Sigmoid colon (tissue), 4 donors: ENCODE data around the gene HOXD11.

Experiments
- POLR2A ChIP-seq, 2 donors: fragments of 450-650 bp; IDR thresholded peaks; one replicate each; pipeline ENCODE4 v1.6.1; 2016; ENCODE audit warnings: antibody characterized with exemption in 2 of 2, mild to moderate bottlenecking in 2 of 2, moderate library complexity in 2 of 2
- POLR2AphosphoS5 ChIP-seq, 4 donors: sonication (generic); formaldehyde crosslinking; IDR thresholded peaks; one replicate each; pipeline ENCODE4 v1.6.1; 2017; ENCODE audit warnings: antibody characterized with exemption in 4 of 4
- TF ChIP-seq, protein P1 (sequence below), 4 experiments: fragments of 450-650 bp in 3 of 4; fragments of 200-600 bp in 1 of 4; IDR thresholded peaks; one replicate each; pipeline ENCODE4 v1.5.1; 2016 to 2019; ENCODE audit warnings: antibody characterized with exemption in 4 of 4, mild to moderate bottlenecking in 3 of 4, moderate library complexity in 2 of 4

DNA sequence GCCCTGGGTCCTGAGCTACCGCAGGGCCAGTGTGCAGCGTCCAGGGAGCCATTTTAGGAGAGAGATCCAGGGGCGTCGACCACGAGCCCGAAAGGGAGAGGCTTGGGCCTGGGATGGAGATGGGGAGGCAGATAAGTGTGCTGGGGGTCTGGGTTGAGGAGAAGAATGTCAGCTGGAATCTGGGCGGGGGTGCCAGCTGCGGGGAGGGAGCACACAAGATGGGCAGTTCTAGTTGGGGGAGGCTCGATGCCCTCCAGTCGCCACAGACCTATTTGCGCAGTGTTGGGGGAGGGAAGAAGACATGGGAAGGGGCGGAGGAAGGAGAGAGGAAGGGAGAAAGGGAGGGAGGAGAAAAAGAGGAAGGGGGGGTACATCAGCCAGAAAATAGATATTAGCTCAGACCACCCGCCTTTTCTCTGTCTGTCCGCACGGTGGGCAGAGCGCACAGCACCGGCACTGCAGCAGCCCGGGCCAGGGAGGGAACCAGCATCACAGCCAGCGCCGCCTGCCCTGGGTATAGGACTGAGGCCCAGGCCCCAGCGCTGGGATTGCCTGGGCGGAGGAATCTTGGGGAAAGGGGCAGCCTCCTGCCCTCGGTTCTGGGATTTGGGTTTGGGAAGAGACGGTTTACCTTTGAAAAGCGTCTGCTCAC is 1.9 kb upstream of the HOXD11 start:
- TF ChIP-seq POLR2A (IDR thresholded peaks at IDR 0.05), result peak; percentile 34 to 37
- TF ChIP-seq, protein P1, sequence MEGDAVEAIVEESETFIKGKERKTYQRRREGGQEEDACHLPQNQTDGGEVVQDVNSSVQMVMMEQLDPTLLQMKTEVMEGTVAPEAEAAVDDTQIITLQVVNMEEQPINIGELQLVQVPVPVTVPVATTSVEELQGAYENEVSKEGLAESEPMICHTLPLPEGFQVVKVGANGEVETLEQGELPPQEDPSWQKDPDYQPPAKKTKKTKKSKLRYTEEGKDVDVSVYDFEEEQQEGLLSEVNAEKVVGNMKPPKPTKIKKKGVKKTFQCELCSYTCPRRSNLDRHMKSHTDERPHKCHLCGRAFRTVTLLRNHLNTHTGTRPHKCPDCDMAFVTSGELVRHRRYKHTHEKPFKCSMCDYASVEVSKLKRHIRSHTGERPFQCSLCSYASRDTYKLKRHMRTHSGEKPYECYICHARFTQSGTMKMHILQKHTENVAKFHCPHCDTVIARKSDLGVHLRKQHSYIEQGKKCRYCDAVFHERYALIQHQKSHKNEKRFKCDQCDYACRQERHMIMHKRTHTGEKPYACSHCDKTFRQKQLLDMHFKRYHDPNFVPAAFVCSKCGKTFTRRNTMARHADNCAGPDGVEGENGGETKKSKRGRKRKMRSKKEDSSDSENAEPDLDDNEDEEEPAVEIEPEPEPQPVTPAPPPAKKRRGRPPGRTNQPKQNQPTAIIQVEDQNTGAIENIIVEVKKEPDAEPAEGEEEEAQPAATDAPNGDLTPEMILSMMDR (IDR thresholded peaks at IDR 0.05), result no peak
- peak; percentile 55 to 77 (median 70) for TF ChIP-seq POLR2AphosphoS5 (IDR thresholded peaks at IDR 0.05)
